ENCODE measurements around the gene KCNC4.

The KCNC4 gene

DNA sequence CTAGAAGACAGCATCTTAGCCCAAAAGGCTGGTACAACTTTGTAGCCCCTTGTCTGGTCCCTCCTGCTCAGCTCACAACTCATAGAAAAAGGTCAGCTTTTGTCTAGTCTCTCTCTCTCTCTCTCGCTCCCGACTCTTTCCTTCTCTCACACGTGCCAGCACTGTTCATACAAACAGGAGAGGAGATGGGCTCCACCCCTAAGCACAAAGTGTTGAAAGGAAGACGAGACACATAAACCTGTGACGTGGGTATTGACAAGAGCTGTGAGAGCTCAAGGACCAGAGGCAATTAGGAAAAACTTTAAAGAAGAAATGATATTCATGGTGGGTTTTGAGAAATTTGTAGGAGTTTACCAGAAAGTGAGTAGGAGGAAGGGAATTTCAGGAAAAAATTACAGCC is 23.6 kb upstream of the KCNC4 start:
- TF ChIP-seq, protein P1, sequence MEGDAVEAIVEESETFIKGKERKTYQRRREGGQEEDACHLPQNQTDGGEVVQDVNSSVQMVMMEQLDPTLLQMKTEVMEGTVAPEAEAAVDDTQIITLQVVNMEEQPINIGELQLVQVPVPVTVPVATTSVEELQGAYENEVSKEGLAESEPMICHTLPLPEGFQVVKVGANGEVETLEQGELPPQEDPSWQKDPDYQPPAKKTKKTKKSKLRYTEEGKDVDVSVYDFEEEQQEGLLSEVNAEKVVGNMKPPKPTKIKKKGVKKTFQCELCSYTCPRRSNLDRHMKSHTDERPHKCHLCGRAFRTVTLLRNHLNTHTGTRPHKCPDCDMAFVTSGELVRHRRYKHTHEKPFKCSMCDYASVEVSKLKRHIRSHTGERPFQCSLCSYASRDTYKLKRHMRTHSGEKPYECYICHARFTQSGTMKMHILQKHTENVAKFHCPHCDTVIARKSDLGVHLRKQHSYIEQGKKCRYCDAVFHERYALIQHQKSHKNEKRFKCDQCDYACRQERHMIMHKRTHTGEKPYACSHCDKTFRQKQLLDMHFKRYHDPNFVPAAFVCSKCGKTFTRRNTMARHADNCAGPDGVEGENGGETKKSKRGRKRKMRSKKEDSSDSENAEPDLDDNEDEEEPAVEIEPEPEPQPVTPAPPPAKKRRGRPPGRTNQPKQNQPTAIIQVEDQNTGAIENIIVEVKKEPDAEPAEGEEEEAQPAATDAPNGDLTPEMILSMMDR (IDR thresholded peaks at IDR 0.05): no peak
- Histone ChIP-seq H3K9me3 (ENCODE audit: control insufficient read depth, low read length) (no peaks in the 10 kb centered on the region), H3K4me3 (ENCODE audit: low read depth, low read length) (no peak overlapping the region), H3K9ac (no peak overlapping the region), H3K36me3 (ENCODE audit: control insufficient read depth, insufficient read depth, low read length) (no peaks in the 10 kb centered on the region), H3K4me1 (no peaks in the 10 kb centered on the region), H3K27me3 (ENCODE audit: control insufficient read depth, insufficient read depth, low read length) (no peaks in the 10 kb centered on the region), H3K79me2 (no peaks in the 10 kb centered on the region), H3K4me2 (ENCODE audit: low read length) (no peak overlapping the region), H2AFZ (no peak overlapping the region), H3K27ac (no peak overlapping the region)

DNA sequence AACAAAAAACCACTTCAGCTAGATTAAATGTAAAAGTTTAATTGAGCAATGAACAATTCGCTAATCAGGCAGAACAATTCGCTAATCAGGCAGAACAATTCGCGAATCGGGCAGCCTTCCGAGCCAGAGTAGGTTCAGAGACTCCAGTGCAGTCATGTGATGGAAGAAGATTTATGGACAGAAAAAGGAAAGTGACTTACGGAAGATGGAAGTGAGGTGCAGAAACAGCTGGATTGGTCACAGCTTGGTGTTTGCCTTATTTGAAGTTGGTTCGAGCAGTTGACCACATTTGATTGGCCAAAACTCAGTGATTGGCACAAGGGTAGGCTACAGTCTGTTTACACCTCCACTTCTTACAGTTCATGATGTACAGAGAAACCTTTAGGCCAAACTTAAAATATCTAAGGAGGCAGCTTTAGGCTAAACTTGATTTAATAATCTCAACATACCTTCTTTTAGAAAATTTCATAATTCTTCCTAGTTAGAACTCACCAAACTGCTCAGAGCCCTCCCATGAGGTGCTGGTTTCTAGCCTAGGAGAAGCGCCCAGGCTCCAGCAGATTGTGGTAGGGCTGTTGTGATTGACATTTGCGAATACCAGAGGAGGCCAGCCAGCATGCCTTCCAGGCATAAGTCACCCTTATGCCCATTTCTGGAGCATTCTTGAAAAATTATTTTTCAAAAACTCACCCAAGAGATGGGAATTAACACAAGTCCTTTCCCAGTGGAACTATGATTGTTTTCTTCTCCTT is 22.8 kb upstream of the KCNC4 start:
- H3K4me1 ChIP-seq: no peaks in the 10 kb centered on the region

DNA sequence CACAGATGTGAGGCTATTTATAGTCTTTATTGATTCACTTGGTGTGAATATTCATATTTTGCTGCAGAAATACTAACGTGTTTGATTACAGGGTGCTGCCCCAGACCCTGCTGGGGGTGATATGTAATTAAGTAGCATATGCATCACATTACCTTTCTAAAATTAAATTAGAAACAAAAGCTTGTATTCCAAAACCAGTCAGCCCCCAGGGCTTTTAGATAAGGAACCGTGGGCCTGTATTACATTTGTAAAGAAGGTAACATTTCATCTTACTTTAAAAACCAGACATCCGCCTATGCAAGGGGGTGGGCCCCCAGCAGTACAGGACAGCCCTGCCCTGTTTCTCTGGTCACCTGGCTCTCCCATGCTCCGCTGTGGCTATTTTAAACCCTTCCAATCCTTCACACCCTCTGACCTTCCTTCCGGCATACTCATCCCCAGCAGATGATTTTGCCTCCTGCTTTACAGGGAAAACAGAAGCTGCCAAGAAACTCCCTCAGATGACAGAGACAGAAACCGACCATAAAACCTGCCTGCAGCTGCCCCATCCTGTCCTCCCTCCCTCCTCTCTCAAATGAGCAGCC is 22.0 kb upstream of the KCNC4 start:
- Histone ChIP-seq H3K36me3 (ENCODE audit: control insufficient read depth, insufficient read depth, low read length) (no peaks in the 10 kb centered on the region), H3K4me1 (no peaks in the 10 kb centered on the region), H2AFZ (no peak overlapping the region), H3K4me2 (ENCODE audit: low read length) (no peak overlapping the region), H3K27me3 (ENCODE audit: control insufficient read depth, insufficient read depth, low read length) (no peaks in the 10 kb centered on the region), H3K9ac (no peak overlapping the region), H3K27ac (no peak overlapping the region), H3K79me2 (no peaks in the 10 kb centered on the region), H3K4me3 (ENCODE audit: low read depth, low read length) (no peak overlapping the region), H3K9me3 (ENCODE audit: control insufficient read depth, low read length) (no peaks in the 10 kb centered on the region)
- TF ChIP-seq, protein P1 (IDR thresholded peaks at IDR 0.05): no peak

More for the DNA sequence above, 22.8 kb upstream of the KCNC4 start:
- Histone ChIP-seq H3K4me2 (ENCODE audit: low read length) (no peak overlapping the region), H3K27ac (no peak overlapping the region), H3K36me3 (ENCODE audit: control insufficient read depth, insufficient read depth, low read length) (no peaks in the 10 kb centered on the region), H3K27me3 (ENCODE audit: control insufficient read depth, insufficient read depth, low read length) (no peaks in the 10 kb centered on the region), H3K79me2 (no peaks in the 10 kb centered on the region), H3K9ac (no peak overlapping the region), H2AFZ (no peak overlapping the region), H3K9me3 (ENCODE audit: control insufficient read depth, low read length) (no peaks in the 10 kb centered on the region), H3K4me3 (ENCODE audit: low read depth, low read length) (no peak overlapping the region)
- TF ChIP-seq, protein P1 (IDR thresholded peaks at IDR 0.05): no peak

DNA sequence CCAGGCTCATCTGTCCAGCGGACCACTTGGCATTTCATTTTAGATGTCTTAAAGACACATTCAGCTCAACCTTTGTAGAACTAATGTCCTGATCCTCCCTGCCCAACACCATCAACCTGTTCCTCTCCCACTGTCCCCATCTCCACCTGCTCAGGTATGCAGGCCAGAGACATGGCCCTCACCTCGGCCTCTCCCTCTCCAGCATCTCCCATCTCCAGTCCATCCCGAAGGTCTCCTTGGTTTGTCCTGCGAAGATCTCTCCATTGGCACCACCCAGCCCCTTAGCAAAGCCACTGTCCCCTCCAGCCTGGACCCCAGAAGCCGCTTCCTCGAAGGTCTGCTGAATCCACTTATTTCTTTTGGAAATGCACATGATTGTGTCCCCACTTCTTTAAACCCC is 20.9 kb upstream of the KCNC4 start:
- H3K4me3 ChIP-seq (ENCODE audit: low read depth, low read length): no peak overlapping the region
- no peaks in the 10 kb centered on the region for H3K4me1 ChIP-seq
- no peak overlapping the region for H3K4me2 ChIP-seq (ENCODE audit: low read length)
- H2AFZ ChIP-seq: no peak overlapping the region
- H3K79me2 ChIP-seq: no peaks in the 10 kb centered on the region
- TF ChIP-seq, protein P1 (IDR thresholded peaks at IDR 0.05): no peak
- H3K36me3 ChIP-seq (ENCODE audit: control insufficient read depth, insufficient read depth, low read length): no peaks in the 10 kb centered on the region
- H3K9ac ChIP-seq: no peak overlapping the region
- H3K27ac ChIP-seq: no peak overlapping the region
- no peaks in the 10 kb centered on the region for H3K27me3 ChIP-seq (ENCODE audit: control insufficient read depth, insufficient read depth, low read length)
- no peaks in the 10 kb centered on the region for H3K9me3 ChIP-seq (ENCODE audit: control insufficient read depth, low read length)
